Gastroesophageal sphincter (tissue), 3 donors: Measurements from ENCODE around the gene AGRN.

Experiments
- CTCF ChIP-seq, 4 experiments: fragments of 200-600 bp in 2 of 4; fragments of 450-650 bp in 2 of 4; sonication (generic) in 1 of 4; IDR thresholded peaks; one replicate each; pipeline ENCODE4 v1.5.1; 2017 to 2019; ENCODE audit warnings: antibody characterized with exemption in 4 of 4, mild to moderate bottlenecking in 2 of 4, moderate library complexity in 2 of 4
- EP300 ChIP-seq: sonication (generic); formaldehyde crosslinking; IDR thresholded peaks from one replicate; pipeline ENCODE4 v1.6.1; 2017; ENCODE audit warnings: antibody characterized with exemption, mild to moderate bottlenecking
- POLR2A ChIP-seq, 2 donors: fragments of 450-650 bp; IDR thresholded peaks; one replicate each; pipeline ENCODE4 v1.6.1; 2017; ENCODE audit warnings: antibody characterized with exemption in 2 of 2, mild to moderate bottlenecking in 2 of 2, moderate library complexity in 1 of 2
- POLR2AphosphoS5 ChIP-seq: sonication (generic); formaldehyde crosslinking; IDR thresholded peaks from one replicate; pipeline ENCODE4 v1.6.1; 2017; ENCODE audit warnings: antibody characterized with exemption

- TF ChIP-seq EP300 (no peak), CTCF (IDR thresholded peaks at IDR 0.05) (no peak), POLR2AphosphoS5 (no peak), POLR2A (IDR thresholded peaks at IDR 0.05) (no peak)
Measured at GRCh38 chr1:1024149-1024770, 4.3 kb downstream of the AGRN start.
